CD4-positive, alpha-beta T cell treated with Interleukin-6 at 100 ng/mL for 8 hours (primary cell): ENCODE data around the gene IGF2R.

Experiments
- DNase-seq: peaks from one replicate; pipeline ENCODE4 v3.0.0-alpha.2; 2020; ENCODE audit warnings: mixed read lengths, low spot score

Gene IGF2R

DNA sequence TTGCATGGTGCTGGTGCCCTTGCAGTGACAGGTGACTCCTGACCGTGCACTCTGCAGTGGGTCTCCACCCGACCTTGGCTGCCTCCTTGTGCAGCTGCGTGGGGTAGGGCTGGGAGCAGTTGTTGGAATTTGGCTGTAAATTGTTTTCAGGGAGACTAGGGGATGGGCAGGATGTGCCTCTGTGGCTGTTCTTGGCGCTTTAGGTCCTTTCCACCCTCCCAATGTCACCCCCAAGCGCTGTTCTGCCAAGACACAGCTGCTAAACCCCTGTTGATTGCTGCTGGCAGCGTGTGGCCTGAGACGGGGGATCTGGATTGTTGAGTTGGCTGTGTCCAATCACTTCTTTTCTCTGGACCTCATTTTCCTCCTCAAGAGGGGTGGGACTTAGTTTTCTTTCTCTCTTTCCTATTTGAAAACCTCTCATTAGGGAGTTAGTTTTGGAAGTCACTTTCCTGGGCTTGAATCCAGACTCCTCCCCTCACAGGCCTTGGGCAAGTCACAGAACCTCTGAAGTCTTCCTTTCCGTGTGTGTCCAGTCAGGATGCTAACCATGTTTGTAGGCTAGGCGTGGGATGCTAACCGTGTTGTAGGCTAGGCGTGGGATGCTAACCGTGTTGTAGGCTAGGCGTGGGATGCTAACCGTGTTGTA is 8.5 kb downstream of the IGF2R start:
- DNase-seq = no peak

- DNase-seq = no peak
These were observed 9.0 kb downstream of the IGF2R start for GRCh38 chr6:159977904-159978268.

DNA sequence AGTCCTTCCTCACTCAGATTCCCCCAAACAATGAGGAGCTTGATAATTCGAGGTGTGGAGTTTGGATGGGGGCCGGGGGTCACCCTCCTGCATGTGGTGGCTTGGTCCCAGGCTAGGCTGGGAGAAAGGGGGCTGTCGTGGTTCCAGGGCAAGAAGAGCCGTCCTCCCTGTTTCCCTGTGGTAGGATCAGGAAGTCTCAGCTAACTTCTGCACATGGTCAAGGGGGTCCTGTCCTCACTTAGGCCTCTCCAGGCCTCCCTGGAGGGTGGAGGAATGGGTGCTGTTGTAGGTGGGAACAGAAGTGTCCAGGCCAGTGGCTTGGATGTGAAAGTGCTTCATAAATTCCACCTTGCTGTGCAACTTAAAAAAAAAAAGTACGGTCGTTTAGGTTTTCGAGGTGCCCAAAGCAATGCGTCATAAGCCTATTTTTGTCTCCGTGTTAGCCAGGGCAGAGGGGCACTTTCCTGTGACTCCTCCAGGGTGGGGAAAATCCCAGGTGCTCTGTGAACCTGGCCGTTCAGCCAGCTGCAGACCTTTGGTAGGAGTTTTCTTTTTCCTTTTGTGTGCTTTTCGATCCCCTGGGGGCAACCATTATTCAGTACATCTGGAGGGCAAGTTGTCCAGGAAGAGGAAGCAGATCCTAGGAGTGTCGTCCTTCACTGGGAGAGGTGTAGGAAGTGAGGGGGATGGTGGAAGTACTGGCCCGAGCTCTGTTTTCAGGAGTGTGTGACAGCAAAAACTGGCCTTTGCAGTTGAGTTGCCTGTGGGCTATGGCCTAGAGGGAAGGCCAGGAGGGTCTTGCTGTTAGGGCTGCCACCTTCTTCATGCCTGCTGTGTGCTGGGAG is 9.6 kb downstream of the IGF2R start:
- no peak for DNase-seq

GRCh38 chr6:159979136-159979874 is 10.4 kb downstream of the IGF2R start:
- DNase-seq = peak; percentile 51

DNA sequence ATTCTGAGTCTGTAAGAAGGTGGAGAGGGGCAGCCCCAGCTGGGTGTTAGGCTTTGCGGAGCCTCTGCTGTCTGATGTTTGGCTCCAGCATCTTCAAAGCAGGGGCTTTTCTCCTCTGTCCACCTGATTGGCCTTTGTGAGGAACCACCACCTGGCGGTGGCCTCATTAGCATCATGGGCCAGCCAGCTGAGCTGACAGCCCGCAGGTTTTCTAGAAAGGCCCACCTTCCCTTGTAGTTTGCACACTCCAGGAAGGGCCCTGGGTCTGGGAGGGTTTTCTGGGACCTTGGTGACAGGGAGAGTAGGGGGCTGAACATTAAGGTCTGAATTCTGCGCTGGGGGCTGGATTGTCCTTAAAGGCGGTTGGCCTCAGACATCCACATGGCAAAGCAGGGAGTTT is 11.6 kb downstream of the IGF2R start:
- no peak for DNase-seq

- DNase-seq = no peak
These were observed 12.2 kb downstream of the IGF2R start for GRCh38 chr6:159981071-159981402.

DNA sequence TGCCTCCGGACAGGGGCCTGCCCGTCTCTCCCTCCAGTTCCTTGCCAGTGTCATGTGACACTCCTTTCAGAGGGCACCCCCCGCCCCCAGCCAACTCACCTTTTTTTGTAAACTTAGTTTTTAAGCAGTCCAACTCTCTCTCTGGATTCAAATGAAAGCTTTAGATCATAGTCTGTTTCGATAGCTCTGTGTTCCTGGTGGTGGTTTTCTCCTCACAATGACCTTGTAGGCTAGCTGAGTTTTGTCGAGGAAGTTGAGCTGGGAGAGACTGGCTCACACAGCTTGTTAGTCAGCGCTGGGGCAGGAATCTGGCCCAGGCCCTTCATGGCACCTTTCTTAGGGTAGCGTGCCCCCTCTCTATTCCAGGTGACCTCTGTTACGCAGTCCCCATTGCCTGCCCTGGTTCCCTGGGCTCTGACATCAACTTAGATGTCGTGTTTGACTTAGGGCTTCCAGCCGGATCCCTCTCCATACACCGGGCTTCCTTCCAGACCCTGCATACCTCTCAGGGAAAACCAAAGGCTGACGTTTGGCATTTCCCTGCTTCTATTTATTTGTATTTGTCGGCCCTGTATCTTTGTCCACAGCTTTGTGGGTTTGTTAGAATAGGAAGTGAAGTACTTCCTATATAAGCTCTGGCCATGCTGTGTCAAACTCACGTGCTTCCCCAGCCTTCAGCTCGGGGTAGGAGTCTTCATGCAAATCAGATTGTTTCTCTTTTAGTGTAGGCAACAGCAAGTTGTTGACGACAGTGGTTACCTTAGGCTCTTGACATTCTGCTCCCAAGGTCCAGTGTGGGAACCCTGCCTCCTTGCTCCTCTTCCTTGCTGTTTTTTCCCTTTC is 12.7 kb downstream of the IGF2R start:
- DNase-seq = peak; percentile 55

DNA sequence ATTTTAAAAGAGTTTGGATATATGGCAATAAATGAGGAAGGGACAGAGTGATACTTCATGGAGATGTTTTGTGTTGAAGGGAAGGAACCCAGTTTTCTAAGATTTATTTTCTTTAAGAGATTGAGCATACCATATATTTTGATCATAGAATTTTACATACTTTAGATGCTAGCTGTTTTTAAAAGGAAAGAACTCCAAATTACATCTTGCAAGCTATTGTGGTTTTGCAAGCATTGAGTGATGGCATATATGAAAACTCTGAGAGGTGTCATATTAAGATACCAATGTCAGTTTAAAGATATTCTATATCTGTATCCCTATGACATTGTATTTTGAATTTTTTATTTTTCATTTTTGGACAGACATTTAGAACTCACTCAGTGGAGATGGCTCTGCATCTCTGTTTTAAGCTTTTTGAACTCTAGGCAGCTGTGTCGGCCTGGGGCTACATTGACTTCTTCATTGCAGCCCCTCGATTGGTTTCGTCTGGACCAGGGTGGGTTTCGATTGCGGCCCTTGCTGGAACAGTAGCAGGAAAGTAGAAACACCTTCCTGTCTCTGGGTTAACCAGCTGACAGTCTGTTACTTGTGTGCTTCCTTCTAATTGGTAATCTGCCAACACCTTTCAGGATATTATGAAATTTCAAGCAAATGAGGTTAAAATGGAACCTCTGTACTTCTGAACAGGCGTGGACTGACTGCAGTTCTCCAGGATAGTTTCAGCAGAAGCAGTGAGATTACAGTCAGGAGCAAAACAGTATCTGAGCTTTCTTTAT is 14.0 kb downstream of the IGF2R start:
- DNase-seq = peak; percentile 33

DNA sequence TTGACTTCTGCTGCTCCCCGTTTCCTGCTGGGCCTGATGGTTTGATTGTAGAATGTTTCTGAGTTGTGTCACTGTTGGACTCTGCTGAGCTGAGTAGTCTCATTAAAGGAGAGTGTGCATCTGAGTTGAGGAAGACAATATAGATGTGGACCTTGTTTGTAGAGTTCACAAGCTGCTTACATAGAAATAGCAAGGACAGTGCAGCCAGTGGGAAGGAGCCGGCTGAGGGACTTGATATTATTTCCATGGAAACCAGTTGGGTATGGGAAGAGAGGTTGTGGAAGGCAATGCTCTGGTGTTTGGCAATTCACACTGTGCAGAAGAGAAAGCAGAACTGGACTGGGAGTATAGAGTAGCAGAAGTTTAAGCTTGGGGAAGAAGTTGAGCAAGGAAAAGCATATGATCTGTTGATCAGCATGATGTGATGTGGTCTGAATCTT is 14.8 kb downstream of the IGF2R start:
- DNase-seq = no peak

- no peak for DNase-seq
These were observed 15.4 kb downstream of the IGF2R start for GRCh38 chr6:159984268-159984786.

GRCh38 chr6:159985296-159985945 is 16.5 kb downstream of the IGF2R start:
- DNase-seq = no peak

- DNase-seq = no peak
These were observed 20.1 kb downstream of the IGF2R start for GRCh38 chr6:159988983-159989454.

GRCh38 chr6:159989492-159990480 is 20.9 kb downstream of the IGF2R start:
- DNase-seq = no peak

DNA sequence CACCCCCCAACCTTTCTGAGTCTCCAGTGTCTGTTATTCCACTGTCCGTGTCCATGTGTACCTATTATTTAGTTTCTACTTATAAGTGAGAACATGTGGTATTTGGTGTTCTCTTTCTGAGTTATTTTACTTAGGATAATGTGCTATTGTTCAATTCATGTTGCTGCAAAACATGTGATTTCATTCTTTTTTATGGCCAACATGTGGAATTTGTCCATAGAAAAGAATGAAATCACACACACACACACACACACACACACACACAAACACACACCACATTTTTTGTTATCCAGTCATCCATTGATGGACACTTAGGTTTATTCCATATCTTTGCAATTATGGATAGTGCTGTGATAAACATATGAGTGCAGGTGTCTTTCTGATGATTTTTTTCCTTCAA is 23.5 kb downstream of the IGF2R start:
- no peak for DNase-seq

GRCh38 chr6:159995405-159995804 is 26.5 kb downstream of the IGF2R start:
- DNase-seq = no peak

GRCh38 chr6:159996087-159996622 is 27.3 kb downstream of the IGF2R start:
- no peak for DNase-seq

GRCh38 chr6:159996626-159997497 is 28.0 kb downstream of the IGF2R start:
- no peak for DNase-seq
